GM12864 (cell line): Measurements from ENCODE around the gene SF1.

ENCODE experiments used
- DNase-seq: peaks from one replicate; pipeline ENCODE4 v3.0.0-alpha.2; 2011; ENCODE audit warnings: low read depth
- H3K4me3 ChIP-seq: 2 replicates; pipeline ENCODE4 v1.5.1; 2011; ENCODE audit warnings: mild to moderate bottlenecking, low read depth, low read length, control low read depth
- CTCF ChIP-seq: IDR thresholded peaks from 2 replicates; pipeline ENCODE4 v1.5.1; 2011; ENCODE audit warnings: low read depth, mild to moderate bottlenecking, moderate library complexity, low read length, control low read depth, inconsistent platforms; ENCODE audit errors: missing control alignments

Gene SF1

GRCh38 chr11:64793271-64794160 lies 15.2 kb upstream of the SF1 start:
- H3K4me3 ChIP-seq: no peak overlapping the region
- TF ChIP-seq CTCF: no peak
- no peak for DNase-seq

GRCh38 chr11:64792482-64792881 lies 14.1 kb upstream of the SF1 start:
- TF ChIP-seq CTCF: no peak
- DNase-seq: no peak

GRCh38 chr11:64791781-64792291 lies 13.5 kb upstream of the SF1 start:
- no peak for TF ChIP-seq CTCF
- H3K4me3 ChIP-seq: no peak overlapping the region
- DNase-seq: no peak

More at GRCh38 chr11:64792482-64792881, 14.1 kb upstream of the SF1 start:
- no peak overlapping the region for H3K4me3 ChIP-seq

- H3K4me3 ChIP-seq: no peak overlapping the region
- DNase-seq: no peak
- no peak for TF ChIP-seq CTCF
Measured at GRCh38 chr11:64790205-64791095, 12.1 kb upstream of the SF1 start.

DNA sequence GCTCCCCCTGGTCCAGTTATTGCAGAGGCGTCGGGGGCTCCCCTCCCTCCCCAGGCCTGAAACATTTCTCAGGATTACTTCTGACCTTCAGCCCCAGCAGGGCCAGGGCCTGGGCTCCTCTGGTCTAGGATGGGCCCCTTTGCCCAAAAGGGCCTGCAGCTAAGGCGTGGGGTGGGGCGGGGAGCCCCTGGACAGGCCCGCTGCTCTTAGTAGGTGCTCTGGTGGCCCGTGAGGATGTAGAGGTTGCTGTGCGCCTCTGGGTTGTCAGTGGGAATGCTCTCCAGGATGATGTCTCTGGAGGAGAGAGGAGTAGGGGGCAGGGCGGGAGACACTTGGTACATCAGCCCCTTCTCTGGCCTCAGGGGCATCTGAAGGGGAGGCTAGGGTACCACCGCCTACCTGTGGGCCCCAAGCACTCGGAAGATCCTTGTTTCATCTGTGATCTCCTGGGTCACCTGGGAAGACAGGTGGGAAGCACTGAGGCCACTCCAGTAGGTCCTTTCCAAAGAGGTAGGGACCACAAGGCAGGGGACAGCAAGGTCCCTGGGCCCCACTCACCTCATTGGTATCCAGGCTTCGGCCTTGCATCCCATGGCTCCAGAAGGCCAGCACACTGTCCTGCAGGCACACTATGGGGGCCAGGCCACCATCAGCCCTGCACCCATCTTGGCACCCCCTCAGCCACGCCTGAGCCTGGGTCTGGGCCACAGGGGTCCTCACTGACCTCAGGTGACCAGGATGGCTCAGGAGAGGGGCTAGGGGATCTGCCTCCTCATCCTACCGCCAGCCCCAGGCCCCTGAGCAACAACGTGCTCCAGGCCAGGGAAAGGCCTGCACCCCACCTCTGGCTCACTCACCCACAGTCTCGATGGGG lies 11.2 kb upstream of the SF1 start:
- no peak for TF ChIP-seq CTCF
- no peak overlapping the region for H3K4me3 ChIP-seq
- DNase-seq: no peak
